Stomach (tissue), 4 donors: ENCODE results near the gene TKTL1.

Experiments used
- CTCF ChIP-seq, 7 experiments: fragments of 450-650 bp in 4 of 7; fragments of 200-600 bp in 3 of 7; sonication (generic) in 3 of 7; IDR thresholded peaks; one replicate each; pipeline ENCODE4 v1.5.1; 2016 to 2019; ENCODE audit warnings: antibody characterized with exemption in 7 of 7, control low read depth in 2 of 7, mild to moderate bottlenecking in 1 of 7
- EP300 ChIP-seq: sonication (generic); formaldehyde crosslinking; IDR thresholded peaks from one replicate; pipeline ENCODE4 v1.6.1; 2017; ENCODE audit warnings: antibody characterized with exemption
- POLR2A ChIP-seq, 4 donors: fragments of 450-650 bp; IDR thresholded peaks; one replicate each; pipeline ENCODE4 v1.6.1; 2016; ENCODE audit warnings: antibody characterized with exemption in 4 of 4, control low read depth in 2 of 4, mild to moderate bottlenecking in 1 of 4, moderate library complexity in 1 of 4

GRCh38 chrX:154320406-154320805, 24.8 kb downstream of the TKTL1 start:
- TF ChIP-seq EP300 (no peak), CTCF (IDR thresholded peaks at IDR 0.05) (no peak), POLR2A (IDR thresholded peaks at IDR 0.05) (no peak)
